GM12873 (cell line): ENCODE results near the gene NAGPA.
A peak's percentile ranks its signal among the peaks of the same experiment; 100 is the strongest.

Source experiments
- TF ChIP-seq, protein P1 (sequence below): IDR thresholded peaks from 2 replicates; pipeline ENCODE4 v1.5.1; 2012; ENCODE audit warnings: low read depth, mild to moderate bottlenecking, moderate library complexity, low read length, control low read depth; ENCODE audit not compliant: insufficient read depth; ENCODE audit errors: missing control alignments

The NAGPA gene

DNA sequence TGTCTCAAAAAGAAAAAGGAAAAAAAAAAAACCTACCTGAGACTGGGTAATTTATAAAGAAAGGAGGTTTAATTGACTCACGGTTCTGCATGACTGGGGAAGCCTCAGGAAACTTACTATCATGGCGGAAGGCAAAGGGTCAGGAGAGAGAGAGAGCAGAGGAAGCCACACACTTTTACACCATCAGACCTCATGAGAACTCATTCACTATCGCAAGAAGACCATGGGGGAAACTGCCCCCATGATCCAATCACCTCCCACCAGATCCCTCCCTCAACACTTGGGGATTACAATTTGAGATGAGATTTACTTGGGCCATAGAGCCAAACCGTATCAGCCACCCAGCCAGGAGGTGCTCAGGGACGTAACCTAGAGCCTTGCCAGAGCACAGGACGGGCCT, 20.8 kb downstream of the NAGPA start:
- TF ChIP-seq, protein P1, sequence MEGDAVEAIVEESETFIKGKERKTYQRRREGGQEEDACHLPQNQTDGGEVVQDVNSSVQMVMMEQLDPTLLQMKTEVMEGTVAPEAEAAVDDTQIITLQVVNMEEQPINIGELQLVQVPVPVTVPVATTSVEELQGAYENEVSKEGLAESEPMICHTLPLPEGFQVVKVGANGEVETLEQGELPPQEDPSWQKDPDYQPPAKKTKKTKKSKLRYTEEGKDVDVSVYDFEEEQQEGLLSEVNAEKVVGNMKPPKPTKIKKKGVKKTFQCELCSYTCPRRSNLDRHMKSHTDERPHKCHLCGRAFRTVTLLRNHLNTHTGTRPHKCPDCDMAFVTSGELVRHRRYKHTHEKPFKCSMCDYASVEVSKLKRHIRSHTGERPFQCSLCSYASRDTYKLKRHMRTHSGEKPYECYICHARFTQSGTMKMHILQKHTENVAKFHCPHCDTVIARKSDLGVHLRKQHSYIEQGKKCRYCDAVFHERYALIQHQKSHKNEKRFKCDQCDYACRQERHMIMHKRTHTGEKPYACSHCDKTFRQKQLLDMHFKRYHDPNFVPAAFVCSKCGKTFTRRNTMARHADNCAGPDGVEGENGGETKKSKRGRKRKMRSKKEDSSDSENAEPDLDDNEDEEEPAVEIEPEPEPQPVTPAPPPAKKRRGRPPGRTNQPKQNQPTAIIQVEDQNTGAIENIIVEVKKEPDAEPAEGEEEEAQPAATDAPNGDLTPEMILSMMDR, result no peak

DNA sequence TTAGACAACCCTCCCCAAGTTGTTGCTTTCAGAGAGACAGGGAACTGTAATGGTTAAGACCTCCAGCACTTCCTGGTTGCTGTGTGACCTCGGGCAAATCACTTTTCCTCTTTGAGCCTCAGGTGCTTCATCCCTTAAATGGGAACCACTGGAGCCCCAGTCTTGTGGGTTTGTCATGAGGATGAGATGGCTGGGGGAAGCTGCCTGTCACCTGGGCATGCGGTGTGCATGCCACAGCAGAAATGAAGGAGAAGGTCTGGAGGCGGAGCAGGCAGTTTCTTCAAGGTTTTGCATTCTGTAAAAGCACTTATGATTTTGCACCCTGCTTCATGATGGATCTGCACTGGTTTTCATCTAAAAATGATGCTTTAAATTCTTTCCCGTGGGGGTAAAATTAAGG, 22.1 kb downstream of the NAGPA start:
- TF ChIP-seq, protein P1, result no peak

DNA sequence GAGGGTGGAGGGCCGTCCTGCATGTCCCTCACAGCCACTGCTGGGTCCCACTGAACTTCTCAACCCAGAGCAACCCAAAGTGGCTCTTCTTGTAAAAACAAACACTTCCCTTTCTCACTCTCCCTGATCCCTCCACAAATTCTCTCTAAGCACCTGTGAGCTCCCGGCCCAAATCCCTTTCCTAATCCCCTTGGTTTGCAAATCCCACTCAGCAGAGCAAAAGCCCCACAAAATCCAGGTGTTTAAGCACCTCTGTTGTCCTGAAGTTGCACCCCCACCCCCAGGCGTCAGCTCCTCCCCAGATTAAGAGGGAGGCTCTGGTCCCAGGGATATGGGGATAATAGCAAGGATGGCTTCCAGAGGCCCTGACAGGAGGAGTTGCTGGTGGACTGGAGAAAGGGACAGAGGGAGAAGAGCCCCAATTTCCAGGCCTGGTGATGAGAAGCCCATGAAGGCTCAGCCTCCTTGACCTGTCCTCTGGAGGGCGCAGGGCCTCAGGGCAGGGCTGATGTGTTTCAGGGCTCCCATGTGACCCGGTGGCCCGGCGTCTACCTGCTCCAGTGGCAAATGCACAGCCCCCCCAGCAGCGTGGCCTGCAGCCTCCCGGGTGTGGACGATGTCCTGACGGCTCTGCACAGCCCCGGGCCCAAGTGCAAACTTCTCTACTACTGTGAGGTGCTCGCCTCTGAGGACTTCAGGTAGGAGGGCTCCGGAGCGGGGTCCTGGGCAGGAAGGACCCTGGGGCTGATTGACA, 23.0 kb downstream of the NAGPA start:
- TF ChIP-seq, protein P1, result peak; percentile 36

DNA sequence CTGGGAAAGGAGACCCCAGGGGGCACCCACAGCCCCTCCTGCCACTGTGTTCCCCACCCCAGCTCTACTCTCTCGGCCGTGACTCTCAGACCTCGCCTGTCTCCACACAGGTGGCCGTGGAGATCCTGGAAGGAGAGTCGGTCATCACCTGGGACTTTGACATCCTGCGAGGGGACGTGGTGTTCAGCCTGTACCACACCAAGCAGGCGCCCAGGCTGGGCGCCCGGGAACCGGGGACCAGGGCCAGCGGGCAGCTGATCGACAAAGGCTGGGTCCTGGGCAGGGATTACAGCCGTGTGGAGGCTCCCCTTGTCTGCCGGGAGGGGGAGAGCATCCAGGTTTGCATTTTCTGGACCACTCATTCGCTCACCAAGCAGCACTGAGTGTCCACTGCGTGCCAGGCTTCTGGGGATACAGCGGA, 25.4 kb downstream of the NAGPA start:
- TF ChIP-seq, protein P1, result no peak

DNA sequence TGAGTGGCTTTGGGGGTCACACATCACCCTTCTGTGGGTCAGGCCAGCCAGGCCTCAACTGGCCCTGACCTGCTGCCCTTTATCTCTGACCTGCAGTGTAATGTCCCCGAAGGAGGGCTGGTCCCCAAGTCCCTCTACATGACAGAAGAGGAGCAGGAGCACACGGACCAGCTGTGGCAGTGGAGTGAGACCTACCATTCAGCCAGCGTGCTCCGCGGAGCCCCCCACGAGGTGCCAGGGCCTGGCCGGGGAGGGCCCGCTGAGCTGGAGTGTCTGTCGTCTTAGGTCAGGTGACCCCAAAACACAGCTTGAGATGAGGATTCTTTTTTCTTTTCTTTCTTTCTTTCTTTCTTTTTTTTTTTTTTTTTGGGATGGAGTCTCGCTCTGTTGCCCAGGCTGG, 26.5 kb downstream of the NAGPA start:
- TF ChIP-seq, protein P1, result no peak

DNA sequence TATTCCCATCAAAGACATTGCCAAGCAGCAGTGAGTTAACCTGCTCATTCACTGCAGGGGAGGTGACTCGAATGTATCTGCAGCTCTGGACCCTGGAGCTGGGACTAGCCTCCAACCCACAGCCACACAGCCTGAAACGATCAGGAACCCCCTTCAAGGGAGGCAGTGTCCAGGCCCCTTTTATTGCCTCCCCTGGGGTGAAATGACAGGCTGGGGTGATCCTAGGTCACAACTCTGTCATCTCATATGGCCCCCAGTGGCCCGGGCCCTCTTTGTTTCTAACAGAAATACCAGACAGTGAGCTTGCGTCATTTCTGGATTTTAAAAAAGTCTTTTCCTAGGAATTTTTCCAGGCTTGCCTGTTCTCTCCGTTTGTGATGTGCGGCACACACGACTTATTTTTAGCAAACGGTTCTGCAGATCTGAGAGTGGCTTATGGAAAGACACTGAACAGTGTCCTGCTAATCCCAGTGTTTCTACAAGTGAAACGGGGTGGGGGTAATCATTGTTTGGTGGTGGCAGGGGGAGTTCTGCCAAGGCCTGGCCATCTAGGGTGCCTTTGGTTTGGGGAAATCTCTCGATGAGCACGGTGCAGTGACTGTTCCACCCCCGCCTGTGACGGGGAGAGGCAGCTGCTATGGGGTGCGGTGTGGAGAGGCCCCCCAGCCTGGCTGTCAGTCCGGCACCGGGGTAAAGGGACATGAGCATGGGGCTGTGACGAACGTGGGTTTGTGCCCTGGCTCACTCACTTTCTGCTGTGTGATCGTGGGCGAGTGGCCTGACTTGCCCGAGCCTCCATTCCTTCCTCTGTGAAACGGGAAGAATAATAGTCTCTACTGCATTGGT, 27.2 kb downstream of the NAGPA start:
- TF ChIP-seq, protein P1, result no peak

DNA sequence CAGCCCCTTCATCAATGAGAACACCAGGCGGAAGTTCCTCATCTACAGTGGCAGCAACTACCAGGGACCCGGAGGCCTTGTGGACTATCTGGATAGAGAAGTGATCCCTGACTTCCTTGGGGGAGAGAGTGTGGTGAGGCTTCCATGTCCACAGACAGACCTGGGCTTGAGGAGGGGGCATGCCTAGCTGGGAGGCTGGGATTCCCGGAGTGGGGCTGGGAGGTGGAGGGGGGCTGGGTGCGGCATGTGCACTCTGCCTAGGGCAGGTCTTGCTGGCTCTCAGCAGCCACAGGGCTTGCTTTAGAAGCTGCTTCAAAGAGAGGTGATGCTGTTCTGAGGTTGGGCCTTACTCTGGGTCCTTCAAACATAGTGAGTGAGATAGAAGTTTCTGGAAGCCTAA, 27.8 kb downstream of the NAGPA start:
- TF ChIP-seq, protein P1, result no peak
